CD4-positive, alpha-beta T cell treated with Interleukin-17A for 1 hour (primary cell): ENCODE measurements around the gene MPHOSPH9.
A peak's percentile ranks its signal among the peaks of the same experiment; 100 is the strongest.
"Not testable (repeated sequence)": the region's sequence is repeated elsewhere in the genome, so short reads cannot be mapped to it uniquely, and the experiment has no call there.

Experiments
- DNase-seq: peaks from one replicate; pipeline ENCODE4 v3.0.0-alpha.2; 2020

MPHOSPH9 gene

DNA sequence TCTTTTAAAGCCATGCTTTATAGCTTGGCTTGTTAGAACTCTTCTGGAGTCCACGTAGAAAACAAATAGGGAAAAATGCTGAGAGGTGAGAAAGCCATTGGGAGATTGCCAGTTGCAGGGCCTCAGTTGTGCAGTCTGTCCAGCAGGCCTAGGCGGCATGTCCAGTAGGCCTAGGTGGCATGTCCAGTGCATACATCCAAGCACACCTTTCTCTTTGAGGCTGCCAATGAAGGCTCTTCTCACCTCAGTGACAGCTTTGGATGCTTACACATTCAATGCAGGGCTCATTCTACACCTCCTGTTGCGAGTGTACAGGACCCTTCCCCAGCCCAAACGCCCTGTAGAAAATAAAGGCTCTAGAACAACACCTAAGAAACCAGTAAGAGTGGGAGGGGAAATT lies 25.7 kb upstream of the MPHOSPH9 start:
- DNase-seq: no peak

DNA sequence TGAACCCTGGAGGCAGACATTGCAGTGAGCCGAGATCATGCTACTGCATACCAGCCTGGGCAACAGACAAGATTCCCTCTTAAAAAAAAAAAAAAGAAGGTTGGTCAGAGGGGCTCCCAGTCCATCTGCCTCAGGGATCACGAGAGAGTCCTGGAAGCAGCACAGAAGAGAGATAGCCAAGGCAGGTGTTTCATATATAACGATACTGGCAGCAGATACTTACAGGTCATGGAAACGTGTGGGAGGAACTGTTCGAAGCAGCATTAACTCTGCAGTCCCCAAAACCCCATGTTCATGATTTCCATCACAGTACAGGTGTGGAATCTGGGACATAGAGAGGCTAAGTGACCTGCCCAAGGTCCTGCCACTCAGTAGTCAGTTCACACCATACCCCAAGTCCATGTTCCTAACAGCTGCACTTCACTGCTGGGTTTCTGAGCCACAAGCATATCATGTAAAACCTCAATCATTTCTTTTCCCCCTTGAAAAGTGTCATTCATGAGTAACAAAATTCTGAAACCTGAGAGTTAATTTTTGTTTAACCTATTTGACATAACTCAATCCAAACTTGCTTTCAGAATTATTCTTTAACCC lies 22.0 kb upstream of the MPHOSPH9 start:
- no peak for DNase-seq

DNA sequence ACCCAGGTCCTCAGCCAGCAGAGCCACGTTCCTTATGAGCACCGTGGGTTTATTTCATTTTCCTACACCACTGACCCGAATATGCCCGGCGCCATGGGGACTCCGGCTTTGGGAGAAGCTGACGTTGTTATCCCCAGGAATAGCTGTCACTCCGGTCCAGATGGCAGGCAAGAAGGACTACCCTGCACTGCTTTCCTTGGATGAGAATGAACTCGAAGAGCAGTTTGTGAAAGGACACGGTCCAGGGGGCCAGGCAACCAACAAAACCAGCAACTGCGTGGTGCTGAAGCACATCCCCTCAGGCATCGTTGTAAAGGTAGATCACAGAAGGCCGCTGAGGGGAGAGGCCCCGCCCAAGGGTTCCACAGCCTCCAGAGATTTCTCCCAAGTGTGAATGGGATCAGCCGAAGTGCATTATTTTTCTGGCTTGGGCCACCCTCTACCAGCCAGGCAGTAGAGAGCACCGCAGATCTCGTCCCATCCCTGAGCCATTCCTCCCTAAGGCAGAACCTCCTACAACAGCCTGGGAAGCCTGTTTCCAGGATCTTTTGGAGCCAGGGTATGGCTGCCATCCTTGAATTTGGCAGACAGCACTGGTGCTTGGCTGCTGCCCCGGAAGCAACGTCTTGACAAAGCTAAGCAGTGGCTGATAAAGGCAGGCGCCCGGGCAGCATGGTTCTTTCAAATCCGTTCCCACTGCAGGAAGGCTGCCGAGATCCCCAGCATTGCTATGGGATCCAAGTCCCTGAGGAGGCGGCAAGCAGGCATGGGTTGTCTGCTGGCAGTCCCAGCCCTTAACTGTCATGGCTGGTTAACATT lies 20.9 kb upstream of the MPHOSPH9 start:
- DNase-seq: no peak

DNA sequence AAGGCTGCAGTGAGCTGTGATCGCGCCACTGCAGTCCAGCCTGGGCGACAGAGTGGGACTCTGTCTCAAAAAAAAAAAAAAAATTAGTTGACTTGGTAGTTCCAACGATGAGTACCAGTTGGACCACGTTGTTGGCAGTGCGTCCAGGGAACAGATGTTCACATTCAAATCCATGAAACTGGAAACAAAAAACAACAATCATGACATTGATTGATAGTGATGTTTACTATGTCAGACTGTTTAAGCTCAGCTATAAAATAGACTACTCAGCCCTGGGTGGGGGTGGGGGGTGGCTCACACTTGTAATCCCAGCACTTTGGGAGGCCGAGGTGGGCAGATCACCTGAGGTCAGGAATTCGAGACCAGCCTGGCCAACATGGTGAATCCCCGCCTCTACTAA lies 19.4 kb upstream of the MPHOSPH9 start:
- not testable (repeated sequence) for DNase-seq

DNA sequence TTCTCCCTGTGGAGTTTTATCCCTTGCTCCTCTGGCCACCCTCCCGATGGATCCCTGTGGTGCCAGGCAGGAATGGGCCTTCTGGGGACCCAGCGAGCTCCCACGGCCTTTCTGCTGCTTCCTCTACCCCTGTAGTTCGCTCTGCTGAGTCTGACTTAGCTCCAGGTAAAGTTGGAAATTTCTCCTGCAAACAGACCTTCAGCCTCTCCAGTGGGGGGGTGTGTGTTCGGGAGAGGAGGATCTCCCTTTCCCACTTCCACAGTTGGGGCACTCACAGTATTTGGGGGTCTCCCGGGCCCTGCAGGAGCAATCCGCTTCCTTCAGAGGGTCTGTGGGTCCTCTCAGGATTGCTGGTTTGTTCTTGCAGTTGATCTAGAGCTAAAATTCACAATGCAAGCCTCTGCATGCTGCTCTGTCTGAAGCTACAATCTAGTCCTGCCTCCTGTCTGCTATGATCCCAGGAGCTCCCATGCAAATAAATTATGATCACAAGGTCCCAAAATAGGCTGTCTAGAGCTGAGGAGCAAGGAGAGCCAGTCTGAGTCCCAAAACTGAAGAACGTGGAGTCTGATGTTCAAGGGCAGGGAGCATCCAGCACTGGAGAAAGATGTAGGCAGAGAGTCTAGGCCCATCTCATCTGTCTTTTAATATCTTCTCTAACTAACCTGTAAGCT lies 18.6 kb upstream of the MPHOSPH9 start:
- DNase-seq: no peak

DNA sequence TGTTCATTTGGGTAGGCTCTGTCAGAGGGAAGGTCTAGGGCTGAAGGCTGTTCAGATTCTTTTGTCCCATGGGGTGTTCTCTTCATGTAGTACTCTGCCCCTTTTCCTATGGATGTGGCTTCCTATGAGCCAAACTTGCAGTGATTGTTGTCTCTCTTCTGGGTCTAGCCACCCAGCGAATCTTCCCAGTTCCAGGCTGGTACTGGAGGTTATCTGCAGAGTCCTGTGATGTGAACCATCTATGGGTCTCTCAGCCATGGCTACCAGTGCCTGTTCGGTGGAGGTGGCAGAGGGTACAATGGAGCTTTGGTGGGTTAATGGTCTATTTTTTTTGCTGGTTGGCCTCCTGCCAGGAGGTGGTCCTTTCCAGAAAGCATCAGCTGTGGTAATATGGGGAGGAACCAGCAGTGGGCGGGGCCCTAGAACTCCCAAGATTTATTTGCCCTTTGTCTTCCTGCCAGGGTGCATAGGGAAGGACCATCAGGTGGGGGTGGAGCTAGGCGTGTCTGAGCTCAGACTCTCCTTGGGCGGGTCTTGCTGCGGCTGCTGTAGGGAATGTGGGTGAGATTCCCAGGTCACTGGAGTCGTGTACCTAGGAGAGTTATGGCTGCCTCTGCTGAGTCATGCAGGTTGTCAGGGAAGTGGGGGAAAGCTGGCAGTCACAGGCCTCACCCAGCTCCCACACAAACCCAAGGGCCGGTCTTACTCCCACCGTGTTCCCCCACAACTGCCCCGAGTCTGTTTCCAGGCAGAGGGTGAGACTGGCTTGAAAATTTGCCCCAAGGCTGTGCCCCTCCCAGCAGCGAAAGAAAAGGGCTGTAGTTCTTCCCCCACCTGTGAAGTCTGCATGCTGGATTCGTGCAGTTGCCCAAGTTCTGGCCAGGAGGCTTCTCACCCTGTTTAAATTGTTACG lies 17.8 kb upstream of the MPHOSPH9 start:
- DNase-seq: no peak

DNA sequence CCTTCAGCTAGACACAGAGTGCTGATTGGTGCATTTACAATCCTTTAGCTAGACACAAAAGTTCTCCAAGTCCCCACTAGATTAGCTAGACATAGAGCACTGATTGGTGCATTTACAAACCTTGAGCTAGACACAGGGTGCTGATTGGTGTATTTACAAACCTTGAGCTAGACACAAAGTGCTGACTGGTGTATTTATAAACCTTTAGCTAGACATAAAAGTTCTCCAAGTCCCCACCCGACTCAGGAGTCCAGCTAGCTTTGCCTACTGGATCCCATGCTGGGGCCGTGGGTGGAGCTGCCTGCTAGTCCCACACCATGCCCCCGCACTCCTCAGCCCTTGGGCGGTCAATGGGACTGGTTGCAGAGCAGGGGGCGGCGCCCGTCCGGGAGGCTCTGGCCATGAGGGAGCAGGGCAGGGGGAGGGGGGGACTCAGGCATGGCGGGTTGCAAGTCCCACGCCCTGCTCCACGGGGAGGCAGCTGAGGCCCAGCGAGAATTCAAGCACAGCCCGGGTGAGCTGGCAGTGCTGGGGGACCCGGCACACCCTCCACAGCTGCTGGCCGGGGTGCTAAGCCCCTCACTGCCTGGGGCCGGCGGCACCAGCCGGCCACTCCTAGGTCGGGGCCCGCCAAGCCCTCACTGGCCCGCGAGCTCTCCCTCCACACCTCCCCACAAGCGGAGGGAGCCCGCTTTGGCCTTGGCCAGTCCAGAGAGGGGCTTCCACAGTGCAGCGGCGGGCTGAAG lies 16.2 kb upstream of the MPHOSPH9 start:
- not testable (repeated sequence) for DNase-seq

DNA sequence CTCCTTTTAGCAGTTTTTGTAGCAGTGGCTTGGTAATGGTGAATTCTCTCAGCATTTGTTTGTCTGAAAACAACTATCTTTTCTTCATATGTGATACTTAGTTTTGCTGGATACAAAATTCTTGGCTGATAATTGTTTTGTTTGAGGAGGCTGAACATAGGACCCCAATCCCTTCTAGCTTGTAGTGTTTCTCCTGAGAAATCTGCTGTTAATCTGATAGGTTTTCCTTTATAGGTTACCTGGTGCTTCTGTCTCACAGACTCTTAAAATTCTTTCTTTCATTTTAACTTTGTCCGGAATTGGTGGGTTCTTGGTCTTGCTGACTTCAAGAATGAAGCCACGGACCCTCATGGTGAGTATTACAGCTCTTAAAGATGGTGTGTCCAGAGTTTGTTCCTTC lies 15.2 kb upstream of the MPHOSPH9 start:
- DNase-seq: not testable (repeated sequence)

DNA sequence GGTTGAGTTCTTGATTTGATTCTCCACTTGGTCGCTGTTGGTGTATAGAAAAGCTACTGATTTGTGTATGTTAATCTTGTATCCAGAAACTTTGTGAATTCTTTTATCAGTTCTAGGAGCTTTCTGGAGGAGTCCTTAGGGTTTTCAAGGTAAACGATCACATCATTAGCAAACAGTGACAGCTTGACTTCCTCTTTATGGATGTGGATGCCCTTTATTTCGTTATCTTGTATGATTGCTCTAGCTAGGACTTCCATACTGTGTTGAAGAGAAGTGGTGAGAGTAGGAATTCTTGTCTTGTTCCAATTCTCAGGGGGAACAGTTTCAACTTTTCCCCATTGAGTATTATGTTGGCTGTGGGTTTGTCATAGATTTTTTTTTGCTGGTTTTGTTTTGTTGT lies 12.7 kb upstream of the MPHOSPH9 start:
- DNase-seq: no peak

DNA sequence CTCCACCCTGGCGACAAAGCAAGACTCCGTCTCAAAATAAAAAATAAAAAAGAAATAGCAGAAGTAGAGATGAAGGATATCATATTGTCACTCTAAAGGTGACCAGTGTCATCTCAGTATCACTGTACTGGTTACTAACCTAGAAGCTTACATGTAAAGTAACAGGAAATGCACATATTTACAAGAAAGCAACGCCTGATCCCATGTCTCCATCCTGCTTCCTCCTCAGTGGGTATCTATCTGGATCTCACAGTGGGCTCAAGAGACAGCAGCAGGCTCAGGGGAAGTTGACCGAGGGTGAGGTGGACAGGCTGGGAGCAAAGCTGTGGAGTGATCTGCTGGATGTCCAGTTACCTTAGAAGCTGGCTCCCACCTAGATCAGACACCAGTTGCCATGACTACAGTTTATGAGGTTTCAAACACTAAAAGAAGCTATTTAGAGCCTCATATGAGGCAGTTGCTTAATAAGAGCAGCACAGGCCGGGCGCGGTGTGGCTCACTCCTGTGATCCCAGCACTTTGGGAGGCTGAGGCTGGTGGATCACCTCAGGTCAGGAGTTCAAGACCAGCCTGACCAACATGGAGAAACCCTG lies 10.8 kb upstream of the MPHOSPH9 start:
- DNase-seq: no peak

DNA sequence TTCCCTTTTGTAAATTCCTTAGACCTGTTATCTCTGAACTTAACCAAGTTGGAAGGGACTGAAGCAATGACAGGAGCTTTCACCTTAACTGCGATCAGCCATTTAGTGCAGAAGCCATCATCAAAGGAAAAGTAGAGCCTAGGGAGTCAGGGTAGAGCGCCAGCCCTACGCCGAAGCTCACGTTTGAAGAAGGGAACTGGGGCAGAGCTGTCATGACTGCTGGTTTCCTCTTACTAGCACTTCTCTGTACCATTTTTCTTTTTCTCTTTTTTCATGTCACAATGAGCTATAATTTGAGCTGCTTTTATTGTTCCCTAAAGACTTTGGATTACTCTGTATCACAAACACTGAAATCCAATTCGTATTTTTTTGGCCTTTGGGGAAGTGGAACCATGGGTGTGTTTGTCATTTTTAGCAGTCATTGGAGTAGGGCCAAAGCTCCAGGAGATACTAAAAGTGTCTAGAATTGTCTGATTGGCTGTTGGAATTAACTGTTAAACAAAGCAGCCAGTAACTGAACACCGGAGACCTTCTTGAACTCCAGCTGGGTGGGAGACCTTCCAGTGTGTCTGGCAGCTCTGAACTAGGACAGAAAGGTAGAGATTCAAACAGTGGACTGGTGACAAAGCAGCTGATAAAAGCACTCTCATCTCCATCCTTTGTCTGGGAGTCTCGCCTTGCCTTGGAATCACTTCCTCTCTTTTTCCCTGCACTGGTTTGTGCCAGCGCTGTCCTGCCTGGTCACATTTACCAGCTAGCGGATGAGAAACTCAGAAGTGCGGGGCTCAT lies 9.4 kb upstream of the MPHOSPH9 start:
- no peak for DNase-seq

DNA sequence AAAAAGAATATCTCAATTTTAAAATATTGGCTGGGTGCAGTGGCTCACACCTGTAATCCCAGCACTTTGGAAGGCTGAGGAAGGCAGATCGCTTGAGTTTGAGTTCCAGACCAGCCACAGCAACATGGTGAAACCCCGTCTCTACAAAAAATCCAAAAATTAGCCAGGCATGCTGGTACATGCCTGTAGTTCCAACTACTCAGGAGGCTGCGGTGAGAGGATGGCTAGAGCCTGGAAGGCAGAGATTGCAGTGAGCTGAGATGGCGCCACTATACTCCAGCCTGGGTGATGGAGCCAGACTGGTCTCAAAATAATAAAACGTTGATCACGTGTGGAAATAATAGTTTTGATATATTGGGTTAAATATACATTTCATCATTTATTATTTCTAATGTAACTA lies 6.0 kb upstream of the MPHOSPH9 start:
- DNase-seq: no peak

DNA sequence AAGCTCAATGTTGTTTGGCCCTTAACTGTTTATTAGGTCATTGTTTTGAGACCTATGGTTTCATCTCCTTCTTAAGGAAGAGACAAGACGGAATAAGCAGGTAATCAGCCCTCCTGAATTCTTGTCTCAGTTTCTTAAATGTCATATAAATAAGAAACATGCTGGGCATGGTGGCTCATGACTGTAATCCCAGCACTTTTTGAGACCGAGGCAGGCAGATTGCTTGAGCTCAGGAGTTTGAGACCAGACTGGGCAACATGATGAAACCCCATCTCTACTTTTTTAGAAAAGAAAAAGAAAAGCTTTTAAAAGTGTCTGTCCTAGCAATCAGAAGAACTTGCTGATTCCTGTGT lies 5.4 kb upstream of the MPHOSPH9 start:
- DNase-seq: no peak

DNA sequence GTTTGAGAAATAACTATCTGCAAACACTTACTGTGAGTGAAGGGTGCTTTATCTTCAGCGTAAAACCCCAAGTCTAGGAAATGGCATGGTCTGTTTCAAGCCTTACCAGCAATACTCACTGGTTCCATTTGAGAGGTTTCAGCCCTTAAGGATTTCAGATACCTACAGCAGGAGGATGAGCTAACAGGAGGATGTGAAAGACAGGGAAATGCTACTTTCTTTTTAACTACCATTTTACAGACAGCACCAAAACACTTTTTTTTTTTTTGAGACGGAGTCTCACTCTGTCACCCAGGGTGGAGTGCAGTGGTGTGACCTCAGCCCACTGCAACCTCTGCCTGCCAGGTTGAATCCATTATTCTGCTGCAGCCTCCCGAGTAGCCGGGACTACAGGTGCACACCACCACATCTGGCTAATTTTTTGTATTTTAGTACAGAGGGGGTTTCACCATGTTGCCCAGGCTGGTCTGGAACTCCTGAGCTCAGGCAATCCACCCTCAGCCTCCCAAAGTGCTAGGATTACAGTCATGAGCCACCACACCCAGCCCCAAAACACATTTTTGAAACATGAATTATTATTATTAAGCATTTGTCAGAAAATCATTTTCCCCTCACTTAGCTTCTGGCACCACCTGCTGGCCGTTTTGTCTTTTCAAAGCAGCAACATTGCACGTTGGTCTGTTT lies 4.8 kb upstream of the MPHOSPH9 start:
- DNase-seq: peak; percentile 79

DNA sequence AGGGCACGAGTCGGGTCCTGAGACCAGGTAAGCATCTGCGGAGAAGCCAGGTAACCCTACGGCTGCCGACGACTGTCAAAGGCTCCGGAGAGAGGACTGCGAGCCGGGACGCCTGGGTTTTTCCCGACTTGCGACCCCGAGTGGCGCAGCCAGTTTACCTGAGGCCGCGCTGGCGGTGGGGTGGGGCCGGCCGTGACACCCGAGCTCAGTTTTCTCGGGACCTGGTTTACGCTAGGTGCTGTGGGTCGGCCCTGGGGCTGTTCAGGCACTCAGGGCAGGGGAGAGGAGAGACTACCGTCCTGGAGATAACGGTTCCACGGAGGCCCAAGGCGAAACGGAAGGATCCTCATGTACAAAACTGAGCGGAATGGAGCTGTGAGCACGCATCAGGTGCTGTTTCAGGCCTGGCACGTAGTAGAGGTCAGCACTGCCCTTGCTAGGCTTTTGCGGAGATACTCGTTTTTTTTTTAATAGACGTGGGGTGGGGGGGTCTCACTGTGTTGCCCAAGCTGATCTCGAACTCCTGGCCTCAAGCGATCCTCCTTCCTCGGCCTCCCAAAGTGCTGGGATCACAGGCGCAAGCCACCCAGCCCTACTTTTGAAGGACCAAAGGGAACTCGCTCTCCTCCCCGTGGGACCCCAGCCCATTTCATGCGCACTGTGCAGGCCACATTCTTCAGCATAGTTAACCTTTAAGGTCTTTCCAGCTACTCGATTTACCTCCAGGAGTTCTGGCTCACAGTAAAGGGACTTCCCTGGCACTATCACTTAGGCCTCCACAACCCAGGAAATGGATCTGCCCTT lies 766 bp upstream of the MPHOSPH9 start:
- DNase-seq: no peak

DNA sequence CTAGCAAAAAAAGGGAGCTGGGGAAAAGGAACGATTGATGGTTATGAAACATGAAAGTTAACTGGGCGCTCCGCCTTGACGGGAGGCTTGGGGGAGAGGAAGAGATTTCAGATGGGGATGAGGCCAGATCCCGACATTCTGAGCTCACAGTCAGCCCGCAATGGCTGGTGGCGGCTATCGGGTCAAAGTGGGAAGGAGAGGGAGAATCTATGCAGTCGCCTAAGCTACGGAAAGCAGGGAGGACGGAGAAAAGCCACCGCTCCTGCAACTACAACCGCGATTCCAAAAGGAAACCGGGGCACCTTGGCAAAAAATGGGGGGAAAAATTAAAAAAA lies 502 bp downstream of the MPHOSPH9 start:
- no peak for DNase-seq

DNA sequence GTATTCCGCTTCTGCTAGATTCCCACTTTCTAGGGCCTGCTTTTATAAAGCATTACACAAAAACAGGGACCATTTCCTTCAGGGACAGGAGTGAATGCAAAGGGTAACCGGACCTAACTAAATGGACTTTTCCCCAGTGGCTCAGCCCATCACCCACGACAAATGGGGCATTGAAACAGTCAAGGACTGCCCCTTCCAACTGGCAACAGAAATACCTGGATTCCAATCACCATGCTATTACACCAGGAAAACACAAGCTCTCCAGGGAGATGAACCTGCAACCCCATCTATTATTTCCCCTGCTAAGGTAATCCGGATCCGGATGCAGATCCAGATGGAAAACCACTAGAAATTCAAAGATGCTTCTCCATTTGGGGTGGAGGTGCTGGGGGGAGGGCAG lies 1.0 kb downstream of the MPHOSPH9 start:
- no peak for DNase-seq

DNA sequence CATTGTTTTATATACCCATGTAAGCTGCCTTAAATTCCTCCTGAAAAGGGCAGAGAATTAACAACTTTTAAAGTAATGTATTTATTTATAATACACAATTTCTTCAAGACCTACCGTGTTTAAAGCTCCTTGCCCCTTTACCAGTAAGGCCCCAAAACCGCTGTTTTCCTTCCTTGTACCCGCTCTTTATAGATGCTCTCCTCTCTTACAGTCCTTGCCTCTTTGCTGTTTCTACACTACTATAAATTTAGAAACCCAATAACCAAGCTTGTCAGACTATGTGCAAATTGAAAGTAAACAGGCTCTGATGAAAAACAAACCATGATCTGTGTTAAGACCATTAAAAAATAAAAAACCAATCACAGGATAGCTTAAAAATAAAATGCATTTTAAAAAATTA lies 3.9 kb downstream of the MPHOSPH9 start:
- peak; percentile 10 for DNase-seq

DNA sequence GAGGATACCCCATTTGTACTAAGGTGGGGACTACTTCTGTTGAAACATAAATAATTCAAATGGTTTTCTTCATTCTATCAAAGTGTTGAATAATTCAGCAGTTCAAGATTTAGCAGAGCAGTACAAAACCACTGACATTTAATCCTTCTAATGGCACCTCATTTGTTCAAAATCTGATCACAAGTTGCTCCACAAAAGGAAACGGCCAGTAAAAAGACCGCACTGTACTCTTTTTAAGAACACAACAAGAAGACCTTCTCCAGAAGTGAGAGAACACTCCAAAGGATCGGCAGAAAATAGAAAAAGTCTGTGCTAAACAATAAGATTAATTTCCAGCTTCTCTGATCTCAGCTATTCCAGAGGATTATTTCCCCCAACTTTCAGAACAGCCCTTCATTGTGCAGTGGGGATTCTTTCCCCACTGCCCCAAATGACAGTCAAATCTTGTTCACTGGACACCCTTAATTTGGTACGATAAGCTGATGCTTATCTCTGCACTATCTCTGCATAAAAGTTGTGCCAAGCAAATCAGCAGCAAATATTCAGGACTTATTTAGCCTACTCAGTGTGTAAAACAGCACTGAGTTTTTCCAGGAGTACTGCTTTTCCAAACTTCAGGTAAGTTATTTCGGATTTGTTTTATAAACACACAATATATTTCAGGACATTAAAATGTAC lies 5.2 kb downstream of the MPHOSPH9 start:
- DNase-seq: no peak
